Measurements from ENCODE around the gene MRC2. TPM values are rescaled to one million over a fixed set of nuclear protein-coding genes. Genes with fewer than 3 reads are reported as not detected.

MRC2 gene
- total RNA-seq, 1 donor from 2014 or later: 91.2 TPM

GRCh38 chr17:62616993-62617893 is 10.2 kb upstream of the MRC2 start:
- Histone ChIP-seq H3K27me3 (ENCODE audit: low read depth) (no peaks in the 10 kb centered on the region), H3K36me3 (peaks cover 35% of the 10 kb centered on the region), H3K4me1 (no peaks in the 10 kb centered on the region), H3K4me3 (no peak overlapping the region), H3K27ac (no peak overlapping the region), H3K9me3 (no peaks in the 10 kb centered on the region)
- DNase-seq (no peak), ATAC-seq (no peak)
- intact Hi-C loops (cut with DNase I): no loop called here
- no peak for TF ChIP-seq CTCF (IDR thresholded peaks at IDR 0.05)

- H3K9me3 ChIP-seq: no peaks in the 10 kb centered on the region
- no peak overlapping the region for H3K4me3 ChIP-seq
- H3K27me3 ChIP-seq (ENCODE audit: low read depth): no peaks in the 10 kb centered on the region
- no peak overlapping the region for H3K27ac ChIP-seq
- H3K36me3 ChIP-seq: peaks cover 28% of the 10 kb centered on the region
- ATAC-seq (peak in 1 of 2 donors; percentile 52), DNase-seq (no peak)
- intact Hi-C loops (cut with DNase I): no loop called here
- no peaks in the 10 kb centered on the region for H3K4me1 ChIP-seq
- no peak for TF ChIP-seq CTCF (IDR thresholded peaks at IDR 0.05)
Observed at GRCh38 chr17:62617894-62618472, 9.5 kb upstream of the MRC2 start.

- no peak for DNase-seq
- ATAC-seq: no peak
Observed at GRCh38 chr17:62618647-62619416, 8.6 kb upstream of the MRC2 start.

GRCh38 chr17:62619417-62620155 is 7.9 kb upstream of the MRC2 start:
- no peak overlapping the region for H3K4me3 ChIP-seq
- DNase-seq: no peak

More at GRCh38 chr17:62618647-62619416, 8.6 kb upstream of the MRC2 start:
- H3K4me1 ChIP-seq: no peaks in the 10 kb centered on the region
- intact Hi-C loops (cut with DNase I): no loop called here
- no peaks in the 10 kb centered on the region for H3K9me3 ChIP-seq
- no peaks in the 10 kb centered on the region for H3K27me3 ChIP-seq (ENCODE audit: low read depth)
- H3K4me3 ChIP-seq: no peak overlapping the region
- TF ChIP-seq CTCF (IDR thresholded peaks at IDR 0.05): no peak
- peaks cover 19% of the 10 kb centered on the region for H3K36me3 ChIP-seq
- no peak overlapping the region for H3K27ac ChIP-seq

More at GRCh38 chr17:62619417-62620155, 7.9 kb upstream of the MRC2 start:
- no peak overlapping the region for H3K27ac ChIP-seq
- intact Hi-C loops (cut with DNase I): no loop called here
- H3K27me3 ChIP-seq (ENCODE audit: low read depth): no peaks in the 10 kb centered on the region
- ATAC-seq: no peak
- no peak for TF ChIP-seq CTCF (IDR thresholded peaks at IDR 0.05)
- H3K36me3 ChIP-seq: peaks cover 12% of the 10 kb centered on the region
- H3K4me1 ChIP-seq: no peaks in the 10 kb centered on the region
- no peaks in the 10 kb centered on the region for H3K9me3 ChIP-seq
